NCI-H2196 (cell line): ENCODE data around the gene AARS2.

ENCODE experiments used
- DNase-seq: peaks from one replicate; lab custom pipeline; 2025; ENCODE audit not compliant: unreplicated experiment; lab: John Stamatoyannopoulos, UW

Gene AARS2

GRCh38 chr6:44263354-44264100 lies 49.6 kb downstream of the AARS2 start:
- DNase-seq = no peak

GRCh38 chr6:44262467-44263353 lies 50.4 kb downstream of the AARS2 start:
- no peak for DNase-seq

- DNase-seq = no peak
Measured at GRCh38 chr6:44261581-44261980, 51.6 kb downstream of the AARS2 start.

GRCh38 chr6:44260451-44261297 lies 52.5 kb downstream of the AARS2 start:
- DNase-seq = no peak

- no peak for DNase-seq
Measured at GRCh38 chr6:44260011-44260410, 53.1 kb downstream of the AARS2 start.

GRCh38 chr6:44258921-44259320 lies 54.2 kb downstream of the AARS2 start:
- no peak for DNase-seq

- no peak for DNase-seq
Measured at GRCh38 chr6:44258325-44258863, 54.8 kb downstream of the AARS2 start.

- no peak for DNase-seq
Measured at GRCh38 chr6:44257753-44258324, 55.3 kb downstream of the AARS2 start.

- DNase-seq = peak; percentile 88
Measured at GRCh38 chr6:44257025-44257752, 56.0 kb downstream of the AARS2 start, which contains the start of gene SLC35B2. SLC35B2 (minus strand) TSS chr6:44257528; CDS start chr6:44257410, 118 bp downstream.

- no peak for DNase-seq
Measured at GRCh38 chr6:44256775-44257024, 56.4 kb downstream of the AARS2 start.

- no peak for DNase-seq
Measured at GRCh38 chr6:44255871-44256774, 57.0 kb downstream of the AARS2 start.

GRCh38 chr6:44255105-44255808 lies 57.9 kb downstream of the AARS2 start:
- DNase-seq = no peak

GRCh38 chr6:44254191-44255104 lies 58.7 kb downstream of the AARS2 start:
- no peak for DNase-seq

- DNase-seq = peak; percentile 42
Measured at GRCh38 chr6:44253307-44254101, 59.6 kb downstream of the AARS2 start.

- DNase-seq = no peak
Measured at GRCh38 chr6:44251576-44252524, 61.3 kb downstream of the AARS2 start.

GRCh38 chr6:44250718-44251123 lies 62.4 kb downstream of the AARS2 start:
- no peak for DNase-seq
